K562 (cell line): ENCODE measurements around the gene GPHN. TPM values are rescaled to one million over a fixed set of nuclear protein-coding genes. Genes with fewer than 3 reads are reported as not detected.

Source experiments
- ATAC-seq: fragments of 200-7000 bp; cut with Tn5 transposase; 3 replicates; pipeline ENCODE4 v1.9.1; 2020; ENCODE audit warnings: moderate library complexity
- BruUV-seq: library from RNA; stranded (reverse); fragments of 400-500 nt; replicated peaks from 2 replicates; lab custom pipeline; 2021; lab: Mats Ljungman, UMichigan
- CTCF ChIA-PET: fragments of 300-600 bp; formaldehyde crosslinking; extraction: SDS; loops from one replicate; lab custom pipeline; 2021; ENCODE audit warnings: low intra/inter-chr PET ratio; lab: Yijun Ruan, JAX
- POLR2A ChIA-PET: fragments of 300-600, 350-650 bp; sonication (Branson Sonifier 250); formaldehyde crosslinking; extraction: SDS; loops from one replicate; lab custom pipeline; 2021; ENCODE audit warnings: antibody characterized with exemption, inconsistent platforms; lab: Yijun Ruan, JAX
- DNase-seq, 4 experiments: peaks; one replicate each; pipeline versions ENCODE4 v3.0.0 to v3.0.0-alpha.2; 2011 to 2018; ENCODE audit warnings: low spot score in 3 of 4, mixed read lengths in 3 of 4; ENCODE audit errors: extremely low read depth in 1 of 4
- FAIRE-seq: peaks from 2 replicates; lab custom pipeline; 2011; peaks lifted over from hg19 to GRCh38; lab: Jason Lieb, UNC
- H2AFZ ChIP-seq: 2 replicates; pipeline ENCODE4 v1.6.0; 2011; ENCODE audit warnings: low read depth, low read length, control low read depth, inconsistent platforms
- H3K27ac ChIP-seq: fragments of 200-600 bp; 3 replicates; pipeline ENCODE4 v1.8.0; 2011; ENCODE audit warnings: low read depth, mild to moderate bottlenecking, control low read depth, inconsistent platforms, low read length, moderate library complexity, mixed read lengths; ENCODE audit errors: extremely low read depth
- H3K27me3 ChIP-seq, 2 experiments: fragments of 300-600 bp in 1 of 2; 2 replicates in 1 of 2; 3 replicates in 1 of 2; pipeline versions ENCODE4 v1.6.0 to v1.8.0; 2011; ENCODE audit warnings: inconsistent platforms in 2 of 2, low read length in 2 of 2, mild to moderate bottlenecking in 1 of 2, mixed read lengths in 1 of 2, moderate library complexity in 1 of 2; ENCODE audit not compliant: control insufficient read depth in 2 of 2, insufficient read depth in 2 of 2
- H3K36me3 ChIP-seq: fragments of 300-600 bp; 3 replicates; pipeline ENCODE4 v1.8.0; 2011; ENCODE audit warnings: mild to moderate bottlenecking, low read length, inconsistent platforms; ENCODE audit not compliant: control insufficient read depth, insufficient read depth
- H3K4me1 ChIP-seq, 2 experiments: fragments of 200-600 bp in 1 of 2; replicated peaks in 1 of 2; 2 replicates in 1 of 2; 3 replicates in 1 of 2; pipeline versions ENCODE4 v1.5.1 to v1.8.0; 2011; ENCODE audit warnings: inconsistent platforms in 2 of 2, low read length in 2 of 2, mild to moderate bottlenecking in 1 of 2, mixed read lengths in 1 of 2, moderate library complexity in 1 of 2; ENCODE audit not compliant: control insufficient read depth in 2 of 2, insufficient read depth in 2 of 2
- H3K4me2 ChIP-seq: 2 replicates; pipeline ENCODE4 v1.6.1; 2011; ENCODE audit warnings: low read length, control low read depth, inconsistent platforms, mixed read lengths; ENCODE audit not compliant: insufficient read depth
- H3K4me3 ChIP-seq: fragments of 200-600 bp; sonication (generic), shearing (Covaris generic); 2 replicates; pipeline ENCODE4 v1.5.1; 2016; ENCODE audit warnings: control low read depth, inconsistent platforms
- H3K79me2 ChIP-seq: fragments of 200-600 bp; 3 replicates; pipeline ENCODE4 v1.8.0; 2011; ENCODE audit warnings: low read length, inconsistent platforms; ENCODE audit not compliant: control insufficient read depth, insufficient read depth
- H3K9ac ChIP-seq, 2 experiments: 2 replicates each; pipeline versions ENCODE4 v1.6.0 to v1.6.1; 2011; ENCODE audit warnings: low read depth in 2 of 2, low read length in 2 of 2, control low read depth in 1 of 2, inconsistent platforms in 1 of 2, mild to moderate bottlenecking in 1 of 2, mixed read lengths in 1 of 2; ENCODE audit not compliant: insufficient read depth in 1 of 2
- H3K9me1 ChIP-seq: one replicate; pipeline ENCODE4 v1.6.0; 2011; ENCODE audit warnings: inconsistent platforms, mild to moderate bottlenecking, low read length, moderate library complexity; ENCODE audit not compliant: control insufficient read depth, insufficient read depth
- H3K9me3 ChIP-seq: replicated peaks from 2 replicates; pipeline ENCODE4 v1.5.1; 2011; ENCODE audit warnings: low read depth, low read length, inconsistent platforms; ENCODE audit not compliant: control insufficient read depth, insufficient read depth
- H4K20me1 ChIP-seq: replicated peaks from 2 replicates; pipeline ENCODE4 v1.6.1; 2011; ENCODE audit warnings: low read length, inconsistent platforms, mixed read lengths; ENCODE audit not compliant: control insufficient read depth, insufficient read depth
- CHCHD3 ChIP-seq: fragments of 250-450 bp; sonication (Bioruptor Pico); IDR thresholded peaks from 2 replicates; pipeline ENCODE4 v2.1.2; 2022; ENCODE audit warnings: mild to moderate bottlenecking
- CREB1 ChIP-seq, 2 experiments: sonication (generic) in 1 of 2; formaldehyde crosslinking in 1 of 2; IDR thresholded peaks; 2 replicates each; pipeline versions ENCODE4 v1.6.1 to v1.8.0; 2012 to 2022; ENCODE audit warnings: inconsistent platforms in 1 of 2, mild to moderate bottlenecking in 1 of 2, missing genetic modification reagents in 1 of 2, moderate library complexity in 1 of 2
- DIDO1 ChIP-seq: fragments of 450-650 bp; IDR thresholded peaks from 2 replicates; pipeline ENCODE4 v1.6.1; 2016; ENCODE audit warnings: low read depth, missing biosample characterization, missing genetic modification characterization
- MED1 ChIP-seq: sonication (generic); formaldehyde crosslinking; IDR thresholded peaks from 2 replicates; pipeline ENCODE4 v1.8.1; 2023; ENCODE audit warnings: missing genetic modification reagents, borderline replicate concordance
- SAFB ChIP-seq: fragments of 200-400 bp; formaldehyde crosslinking; IDR thresholded peaks from 2 replicates; pipeline ENCODE4 v1.6.1; 2017; ENCODE audit warnings: low read depth, low read length, borderline replicate concordance
- SIX5 ChIP-seq, 2 experiments: IDR thresholded peaks; 2 replicates each; pipeline ENCODE4 v1.6.1; 2011; ENCODE audit warnings: low read length in 2 of 2, borderline replicate concordance in 1 of 2, low read depth in 1 of 2, mild to moderate bottlenecking in 1 of 2, moderate library complexity in 1 of 2; ENCODE audit not compliant: insufficient read depth in 1 of 2
- SREBF2 ChIP-seq: sonication (generic); formaldehyde crosslinking; IDR thresholded peaks from 2 replicates; pipeline ENCODE4 v1.4.0; 2020; ENCODE audit warnings: mild to moderate bottlenecking, missing genetic modification reagents
- STAT5B ChIP-seq: fragments of 250-450 bp; sonication (Bioruptor Pico); IDR thresholded peaks from 2 replicates; pipeline ENCODE4 v1.8.0; 2021; ENCODE audit warnings: mild to moderate bottlenecking, inconsistent platforms
- TCF7L2 ChIP-seq: fragments of 150-350 bp; IDR thresholded peaks from 2 replicates; pipeline ENCODE4 v1.6.1; 2016; ENCODE audit warnings: low read depth, mild to moderate bottlenecking, low read length, moderate library complexity
- ZNF57 ChIP-seq: fragments of 450-650 bp; formaldehyde crosslinking; IDR thresholded peaks from 2 replicates; pipeline ENCODE4 v1.4.0; 2020; ENCODE audit warnings: mild to moderate bottlenecking, moderate library complexity
- WGBS: fragments of 100-300 bp; shearing (Covaris generic); methylation state at CpG from one replicate; pipeline ENCODE4 v1.1.6; 2016; ENCODE audit warnings: low coverage, mixed read lengths; ENCODE audit not compliant: insufficient coverage; ENCODE audit errors: missing lambda C conversion rate; 5-methylcytosine and 5-hydroxymethylcytosine counted together
- in situ Hi-C: fragments of 300-500 bp; cut with MboI; formaldehyde crosslinking; loops from 4 replicates; pipeline ENCODE4 v1.15.0; 2018; ENCODE audit warnings: inconsistent platforms, mixed read lengths
- intact Hi-C: fragments of 100-400 bp; cut with micrococcal nuclease; formaldehyde crosslinking; loops from 2 replicates; pipeline ENCODE4 v1.14.2; 2022
- polyA plus RNA-seq, 8 experiments: library from polyadenylated mRNA; depleted of rRNA in 4 of 8; stranded (reverse) in 5 of 8; unstranded in 3 of 8; fragments of >200 nt; fragmentation: Nextera tagmentation in 2 of 8; fragmentation: Illumina TruSeq in 1 of 8; extraction: Ambion mirVana in 2 of 8; extraction: Trizol in 1 of 8; gene quantifications; 2 replicates each; pipeline versions ENCODE4 v1.2.1 to v1.2.3, GENCODE V29; 2011 to 2014; ENCODE audit warnings: inconsistent platforms in 1 of 8, missing spikeins in 1 of 8
- total RNA-seq, 7 experiments: library from RNA; depleted of rRNA in 6 of 7; stranded (reverse); fragments of >200 nt in 6 of 7; fragmentation: Illumina TruSeq in 2 of 7; extraction: Trizol in 2 of 7; gene quantifications; 2 replicates each; pipeline versions ENCODE4 v1.2.1 to v1.2.3, GENCODE V29; 2011 to 2021; ENCODE audit warnings: low replicate concordance in 1 of 7
- TF ChIP-seq, protein P1 (sequence below), 3 experiments: IDR thresholded peaks in 2 of 3; conservative IDR thresholded peaks in 1 of 3; 2 replicates each; pipeline ENCODE4 v1.5.1; 2011 to 2012; ENCODE audit warnings: low read length in 3 of 3, mild to moderate bottlenecking in 3 of 3, control low read depth in 2 of 3, improper control_type of control experiment in 1 of 3, inconsistent platforms in 1 of 3, low read depth in 1 of 3, mixed read lengths in 1 of 3, moderate library complexity in 1 of 3; ENCODE audit not compliant: insufficient read depth in 2 of 3
- TF ChIP-seq, protein P2 (sequence below): sonication (generic); formaldehyde crosslinking; IDR thresholded peaks from 2 replicates; pipeline ENCODE4 v1.9.0; 2022; ENCODE audit warnings: mild to moderate bottlenecking, missing genetic modification reagents

Gene GPHN
- total and polyA plus RNA-seq, 9 of the 15 experiments (the other 6 are each of a cell fraction or from before 2014, with no cell fraction given): 5.9 to 16.0 (median 11.4) TPM

- DNase-seq (no peak), FAIRE-seq (no peak), ATAC-seq (no peak)
- Histone ChIP-seq H3K9me1 (no peaks in the 10 kb centered on the region), H3K4me1 (no peaks in the 10 kb centered on the region), H3K36me3 (no peaks in the 10 kb centered on the region), H4K20me1 (no peaks in the 10 kb centered on the region), H2AFZ (no peak overlapping the region), H3K27ac (no peak overlapping the region), H3K27me3 (no peaks in the 10 kb centered on the region), H3K9ac (no peak overlapping the region), H3K79me2 (no peaks in the 10 kb centered on the region), H3K4me3 (no peak overlapping the region), H3K9me3 (no peaks in the 10 kb centered on the region), H3K4me2 (no peak overlapping the region)
- WGBS: 5% methylated on average over 6 of the region's 6 CpGs
- in situ Hi-C loops (no loop called here), intact Hi-C loops (no loop called here)
- POLR2A ChIA-PET: no interaction called here
- BruUV-seq: no TSS peak
- TF ChIP-seq STAT5B (CRISPR knock-in tag) (no peak), ZNF57 (no peak), CREB1 (IDR thresholded peaks at IDR 0.05) (no peak), CREB1 (CRISPR knock-in tag; IDR thresholded peaks at IDR 0.05) (no peak), TCF7L2 (no peak), MED1 (CRISPR knock-in tag) (no peak), CHCHD3 (CRISPR knock-in tag) (no peak), SIX5 (IDR thresholded peaks at IDR 0.05; ENCODE audit: borderline replicate concordance in 1 of 2, insufficient read depth in 1 of 2, low read depth in 1 of 2, low read length in 2 of 2) (no peak), DIDO1 (tag) (no peak), SAFB (no peak), SREBF2 (CRISPR knock-in tag) (no peak)
- TF ChIP-seq, protein P1, sequence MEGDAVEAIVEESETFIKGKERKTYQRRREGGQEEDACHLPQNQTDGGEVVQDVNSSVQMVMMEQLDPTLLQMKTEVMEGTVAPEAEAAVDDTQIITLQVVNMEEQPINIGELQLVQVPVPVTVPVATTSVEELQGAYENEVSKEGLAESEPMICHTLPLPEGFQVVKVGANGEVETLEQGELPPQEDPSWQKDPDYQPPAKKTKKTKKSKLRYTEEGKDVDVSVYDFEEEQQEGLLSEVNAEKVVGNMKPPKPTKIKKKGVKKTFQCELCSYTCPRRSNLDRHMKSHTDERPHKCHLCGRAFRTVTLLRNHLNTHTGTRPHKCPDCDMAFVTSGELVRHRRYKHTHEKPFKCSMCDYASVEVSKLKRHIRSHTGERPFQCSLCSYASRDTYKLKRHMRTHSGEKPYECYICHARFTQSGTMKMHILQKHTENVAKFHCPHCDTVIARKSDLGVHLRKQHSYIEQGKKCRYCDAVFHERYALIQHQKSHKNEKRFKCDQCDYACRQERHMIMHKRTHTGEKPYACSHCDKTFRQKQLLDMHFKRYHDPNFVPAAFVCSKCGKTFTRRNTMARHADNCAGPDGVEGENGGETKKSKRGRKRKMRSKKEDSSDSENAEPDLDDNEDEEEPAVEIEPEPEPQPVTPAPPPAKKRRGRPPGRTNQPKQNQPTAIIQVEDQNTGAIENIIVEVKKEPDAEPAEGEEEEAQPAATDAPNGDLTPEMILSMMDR (IDR thresholded peaks at IDR 0.05 in 2 of 3, conservative IDR thresholded peaks at IDR 0.05 in 1 of 3; ENCODE audit: insufficient read depth in 2 of 3, low read depth in 1 of 3, low read length in 3 of 3): no peak
- TF ChIP-seq, protein P2, sequence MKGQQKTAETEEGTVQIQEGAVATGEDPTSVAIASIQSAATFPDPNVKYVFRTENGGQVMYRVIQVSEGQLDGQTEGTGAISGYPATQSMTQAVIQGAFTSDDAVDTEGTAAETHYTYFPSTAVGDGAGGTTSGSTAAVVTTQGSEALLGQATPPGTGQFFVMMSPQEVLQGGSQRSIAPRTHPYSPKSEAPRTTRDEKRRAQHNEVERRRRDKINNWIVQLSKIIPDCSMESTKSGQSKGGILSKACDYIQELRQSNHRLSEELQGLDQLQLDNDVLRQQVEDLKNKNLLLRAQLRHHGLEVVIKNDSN (CRISPR knock-in tag): no peak
- CTCF ChIA-PET: no interaction called here
Observed at GRCh38 chr14:67221248-67221981, 713.5 kb downstream of the GPHN start.
